Measurements from ENCODE around the gene PPP2R2C. TPM values are rescaled to one million over a fixed set of nuclear protein-coding genes. Genes with fewer than 3 reads are reported as not detected.

The PPP2R2C gene
- polyA plus RNA-seq, 1 of the 3 experiments (the other 2 are of a cell fraction): 0.21 TPM

DNA sequence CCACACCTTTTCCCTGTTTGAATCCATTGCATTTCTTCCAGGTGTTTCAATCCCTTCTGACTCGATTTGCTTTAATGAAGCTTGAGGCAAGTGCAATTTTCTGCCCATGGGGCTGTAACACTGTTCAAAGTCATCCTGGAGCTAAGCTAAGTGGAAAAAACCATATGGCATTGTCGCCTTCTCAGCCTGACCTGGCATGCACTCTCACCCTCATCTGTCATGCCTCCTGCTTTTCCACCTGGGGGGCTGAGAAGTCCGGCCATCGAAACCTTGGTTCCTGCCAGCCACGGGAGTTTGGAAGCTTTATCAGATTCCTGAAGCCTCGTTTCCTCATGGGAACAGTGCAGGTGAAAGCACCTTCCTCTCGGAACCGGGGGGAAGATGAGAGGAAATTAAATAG lies 164.5 kb downstream of the PPP2R2C start:
- H2AFZ ChIP-seq (ENCODE audit: low read depth): no peak overlapping the region
- no peak overlapping the region for H3K9ac ChIP-seq
- H3K27ac ChIP-seq (ENCODE audit: low read depth in 2 of 2, low read length in 1 of 2): no peak overlapping the region
- no peaks in the 10 kb centered on the region for H3F3A ChIP-seq (replicated peaks; ENCODE audit: insufficient read depth)
- peaks cover 0 to 5% of the 10 kb centered on the region in 2 experiments for H3K36me3 ChIP-seq (replicated peaks in 1 of 2; ENCODE audit: control insufficient read depth in 1 of 2, insufficient read depth in 2 of 2, low read length in 1 of 2)
- no peaks in the 10 kb centered on the region for H3K79me2 ChIP-seq (ENCODE audit: insufficient read depth)
- H3K4me3 ChIP-seq (ENCODE audit: low read depth in 2 of 2, low read length in 1 of 2): no peak overlapping the region
- no peaks in the 10 kb centered on the region for H4K20me1 ChIP-seq (ENCODE audit: insufficient read depth)
- no peak for TF ChIP-seq RXRA (IDR thresholded peaks at IDR 0.05; ENCODE audit: borderline replicate concordance, low read depth)
- TF ChIP-seq, protein P1, sequence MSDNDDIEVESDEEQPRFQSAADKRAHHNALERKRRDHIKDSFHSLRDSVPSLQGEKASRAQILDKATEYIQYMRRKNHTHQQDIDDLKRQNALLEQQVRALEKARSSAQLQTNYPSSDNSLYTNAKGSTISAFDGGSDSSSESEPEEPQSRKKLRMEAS (IDR thresholded peaks at IDR 0.05; ENCODE audit: low read depth): no peak
- TF ChIP-seq MXI1 (IDR thresholded peaks at IDR 0.05; ENCODE audit: low read depth, low read length): no peak
- no peak for TF ChIP-seq FOXM1 (IDR thresholded peaks at IDR 0.05; ENCODE audit: low read depth)
- TF ChIP-seq EP300 (IDR thresholded peaks at IDR 0.05; ENCODE audit: borderline replicate concordance in 1 of 2, low read depth in 1 of 2, low read length in 1 of 2): no peak
- no peak for TF ChIP-seq MEF2A (IDR thresholded peaks at IDR 0.05; ENCODE audit: borderline replicate concordance, low read depth)
- TF ChIP-seq NFIC (IDR thresholded peaks at IDR 0.05; ENCODE audit: borderline replicate concordance): no peak
- no peak for TF ChIP-seq YY1 (IDR thresholded peaks at IDR 0.05; ENCODE audit: low read depth)
- no peak for TF ChIP-seq FOSL2 (IDR thresholded peaks at IDR 0.05; ENCODE audit: borderline replicate concordance, low read depth)
- TF ChIP-seq NRF1 (IDR thresholded peaks at IDR 0.05; ENCODE audit: low read depth, low read length): no peak
- no peak for TF ChIP-seq ELF1 (IDR thresholded peaks at IDR 0.05)
- no peak for TF ChIP-seq GABPA (IDR thresholded peaks at IDR 0.05; ENCODE audit: low read depth)
- no peak for TF ChIP-seq SMC3 (IDR thresholded peaks at IDR 0.05; ENCODE audit: low read depth, low read length)
- no peak for TF ChIP-seq GATA2 (CRISPR knock-in tag; IDR thresholded peaks at IDR 0.05)
- TF ChIP-seq POLR2AphosphoS5 (IDR thresholded peaks at IDR 0.05; ENCODE audit: low read depth, low read length): no peak
- no peak for TF ChIP-seq RFX5 (IDR thresholded peaks at IDR 0.05; ENCODE audit: low read length)
- POLR2A ChIA-PET: no interaction called here
- CTCF ChIA-PET: interaction anchor here (1.4 to 17.5 kb wide), 4 partner anchors 11 to 310 kb away, joined by 3 to 133 read pairs (median 5); no protein-coding TSS in a partner anchor
- WGBS (ENCODE audit: low lambda C conversion rate): 72% methylated on average over 8 of the region's 8 CpGs
- no peaks in the 10 kb centered on the region; the same call in 1 of the 2 replicates for H3K27me3 ChIP-seq (ENCODE audit: insufficient read depth)
- no peak overlapping the region for H3K4me2 ChIP-seq
- H3K9me3 ChIP-seq: no peaks in the 10 kb centered on the region
- peaks cover 0 to 4% of the 10 kb centered on the region in 2 experiments; a peak in 1 of 4 replicates for H3K4me1 ChIP-seq (ENCODE audit: control insufficient read depth in 1 of 2, insufficient read depth in 2 of 2, low read depth in 1 of 2, low read length in 1 of 2)
- H3K9me2 ChIP-seq: no peaks in the 10 kb centered on the region
- no peak for DNase-seq

DNA sequence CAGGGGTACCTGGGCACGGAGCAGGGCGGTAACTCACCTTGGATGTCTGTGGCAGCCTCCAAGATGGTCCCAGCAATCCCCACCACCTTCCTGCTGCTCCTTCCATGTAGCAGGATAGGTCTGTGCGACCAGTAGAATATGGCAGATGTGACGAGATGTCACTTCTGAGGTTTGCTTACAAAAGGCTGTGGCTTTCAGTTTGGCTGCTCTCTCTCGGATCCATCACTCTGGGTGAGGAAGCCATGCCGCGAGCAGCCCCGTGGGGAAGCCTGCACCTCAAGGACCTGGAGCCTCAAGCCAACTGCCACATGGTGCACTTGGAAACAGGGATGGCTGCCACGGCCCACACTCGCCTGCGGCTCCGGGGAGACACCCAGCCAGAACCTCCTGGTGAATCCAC lies 165.2 kb downstream of the PPP2R2C start:
- peaks cover 0 to 4% of the 10 kb centered on the region in 2 experiments; a peak in 1 of 4 replicates for H3K4me1 ChIP-seq (ENCODE audit: control insufficient read depth in 1 of 2, insufficient read depth in 2 of 2, low read depth in 1 of 2, low read length in 1 of 2)
- no peak overlapping the region for H3K27ac ChIP-seq (ENCODE audit: low read depth in 2 of 2, low read length in 1 of 2)
- no peaks in the 10 kb centered on the region for H3K9me3 ChIP-seq
- no peak overlapping the region for H2AFZ ChIP-seq (ENCODE audit: low read depth)
- no peaks in the 10 kb centered on the region for H3F3A ChIP-seq (replicated peaks; ENCODE audit: insufficient read depth)
- CTCF ChIA-PET: interaction anchor here (1.0 to 17.5 kb wide), 4 partner anchors 23 to 309 kb away, joined by 4 to 133 read pairs (median 5); no protein-coding TSS in a partner anchor
- no peaks in the 10 kb centered on the region for H4K20me1 ChIP-seq (ENCODE audit: insufficient read depth)
- no peaks in the 10 kb centered on the region for H3K9me2 ChIP-seq
- no peak for DNase-seq
- TF ChIP-seq RAD21 (IDR thresholded peaks at IDR 0.05; ENCODE audit: low read length): no peak
- no peak for TF ChIP-seq POLR2AphosphoS5 (IDR thresholded peaks at IDR 0.05; ENCODE audit: low read depth, low read length)
- no peak for TF ChIP-seq GATA2 (CRISPR knock-in tag; IDR thresholded peaks at IDR 0.05)
- no peak for TF ChIP-seq JUND (IDR thresholded peaks at IDR 0.05)
- TF ChIP-seq, protein P2, sequence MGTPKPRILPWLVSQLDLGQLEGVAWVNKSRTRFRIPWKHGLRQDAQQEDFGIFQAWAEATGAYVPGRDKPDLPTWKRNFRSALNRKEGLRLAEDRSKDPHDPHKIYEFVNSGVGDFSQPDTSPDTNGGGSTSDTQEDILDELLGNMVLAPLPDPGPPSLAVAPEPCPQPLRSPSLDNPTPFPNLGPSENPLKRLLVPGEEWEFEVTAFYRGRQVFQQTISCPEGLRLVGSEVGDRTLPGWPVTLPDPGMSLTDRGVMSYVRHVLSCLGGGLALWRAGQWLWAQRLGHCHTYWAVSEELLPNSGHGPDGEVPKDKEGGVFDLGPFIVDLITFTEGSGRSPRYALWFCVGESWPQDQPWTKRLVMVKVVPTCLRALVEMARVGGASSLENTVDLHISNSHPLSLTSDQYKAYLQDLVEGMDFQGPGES (IDR thresholded peaks at IDR 0.05; ENCODE audit: low read depth, low read length): no peak
- POLR2A ChIA-PET: no interaction called here
- WGBS (ENCODE audit: low lambda C conversion rate): 83% methylated on average over 7 of the region's 12 CpGs
- no peak overlapping the region for H3K4me3 ChIP-seq (ENCODE audit: low read depth in 2 of 2, low read length in 1 of 2)
- H3K4me2 ChIP-seq: no peak overlapping the region
- no peak overlapping the region for H3K9ac ChIP-seq
- no peaks in the 10 kb centered on the region for H3K79me2 ChIP-seq (ENCODE audit: insufficient read depth)
- H3K36me3 ChIP-seq (replicated peaks in 1 of 2; ENCODE audit: control insufficient read depth in 1 of 2, insufficient read depth in 2 of 2, low read length in 1 of 2): peaks cover 0 to 8% of the 10 kb centered on the region in 2 experiments
- H3K27me3 ChIP-seq (ENCODE audit: insufficient read depth): no peaks in the 10 kb centered on the region; the same call in 1 of the 2 replicates

Data from SK-N-SH (cell line).